Right cardiac atrium (tissue), 5 donors: Measurements from ENCODE around the gene CALHM2. TPM values are rescaled to one million over a fixed set of nuclear protein-coding genes. Genes with fewer than 3 reads are reported as not detected.

Source experiments
- ATAC-seq, 2 donors: fragments of 200-7000 bp; cut with Tn5 transposase; one replicate each; pipeline versions ENCODE4 v1.8.0 to v1.9.1; 2020; ENCODE audit warnings: moderate library complexity in 2 of 2, mild to moderate bottlenecking in 1 of 2
- DNase-seq, 3 donors: peaks; one replicate each; pipeline ENCODE4 v3.0.0-alpha.2; 2020
- H3K27ac ChIP-seq: one replicate; pipeline ENCODE4 v1.5.1; 2013; ENCODE audit warnings: mild to moderate bottlenecking, low read length, control low read depth, moderate library complexity
- H3K27me3 ChIP-seq: one replicate; pipeline ENCODE4 v1.6.1; 2013; ENCODE audit not compliant: control insufficient read depth, insufficient read depth
- H3K4me1 ChIP-seq: one replicate; pipeline ENCODE4 v1.6.1; 2013; ENCODE audit warnings: low read length; ENCODE audit not compliant: control insufficient read depth, insufficient read depth
- H3K4me3 ChIP-seq: one replicate; pipeline ENCODE4 v1.5.1; 2013; ENCODE audit warnings: low read length, control low read depth
- H3K9me3 ChIP-seq: one replicate; pipeline ENCODE4 v1.6.1; 2013; ENCODE audit warnings: low read length; ENCODE audit not compliant: control insufficient read depth
- WGBS: extraction: QIAGEN DNeasy Blood & Tissue Kit; methylation state at CpG from one replicate; pipeline ENCODE4 v1.1.7; 2013; 5-methylcytosine and 5-hydroxymethylcytosine counted together
- intact Hi-C, 4 donors: fragments of 100-400 bp; cut with DNase I; formaldehyde crosslinking; loops; one replicate each; pipeline versions ENCODE4 v1.11.0 to v1.14.0; 2022 to 2023
- long read RNA-seq, 4 donors: library from polyadenylated mRNA; unstranded; transcript quantifications; one replicate each; pipeline ENCODE4 v2.0.0, GENCODE V29; 2020 to 2021
- polyA plus RNA-seq: library from polyadenylated mRNA; stranded (reverse); fragments of 200-250 nt; gene quantifications from one replicate; pipeline ENCODE4 v1.2.3, GENCODE V29; 2013
- total RNA-seq, 4 donors: library from RNA; stranded (reverse); fragmentation: NEBNext Ultra II Directional; extraction: Animal tissue kit (Norgen Biotek cat#: 25700); gene quantifications; one replicate each; pipeline ENCODE4 v1.2.1, GENCODE V29; 2021
- donor health status: healthy with polysubstance abuse.
- donor health status: DM: no; HTN: yes; CAD: no.
- donor health status: DM: no; HTN: no; CAD: no.
- donor health status: DM: no; HTN: yes; CAD: no; lungs with severe emphysema.
- donor health status: DM: yes; HTN: yes; CAD: no.

CALHM2 gene
- 10 to 100 TPM; 24.6 to 31.9 (median 30.3) TPM for total RNA-seq
- polyA plus RNA-seq, result 22.1 TPM
- long read RNA-seq, donor 1, transcript CALHM2-202 (4 exons, 1,843 nt), result major isoform, 13 of 52 reads
- long read RNA-seq, donor 1, transcript CALHM2-201 (4 exons, 1,859 nt), result minor isoform, 9 of 52 reads
- long read RNA-seq, donor 1, partial matches to known transcripts, result 16 of 52 reads
- long read RNA-seq, donor 1, other reads (novel, unspliced or antisense), result 14 of 52 reads
- long read RNA-seq, donor 2, transcript CALHM2-201 (4 exons, 1,859 nt), result major isoform, 5 of 27 reads
- long read RNA-seq, donor 2, partial matches to known transcripts, result 6 of 27 reads
- long read RNA-seq, donor 2, other reads (novel, unspliced or antisense), result 14 of 27 reads
- long read RNA-seq, donor 3, transcript CALHM2-202 (4 exons, 1,843 nt), result major isoform, 13 of 83 reads
- long read RNA-seq, donor 3, transcript CALHM2-201 (4 exons, 1,859 nt), result minor isoform, 11 of 83 reads
- long read RNA-seq, donor 3, partial matches to known transcripts, result 31 of 83 reads
- long read RNA-seq, donor 3, other reads (novel, unspliced or antisense), result 28 of 83 reads
- long read RNA-seq, donor 4, transcript CALHM2-202 (4 exons, 1,843 nt), result major isoform, 5 of 26 reads
- long read RNA-seq, donor 4, partial matches to known transcripts, result 4 of 26 reads
- long read RNA-seq, donor 4, other reads (novel, unspliced or antisense), result 13 of 26 reads

- H3K27ac ChIP-seq, result peak within 1 kb of the TSS; percentile 92
- H3K27me3 ChIP-seq, result no peaks in the 10 kb centered on the region
- no peaks in the 10 kb centered on the region for H3K9me3 ChIP-seq
- H3K4me3 ChIP-seq, result peak within 1 kb of the TSS; percentile 69
- H3K4me1 ChIP-seq, result peaks cover 11% of the 10 kb centered on the region
- WGBS, result 4% methylated on average over 32 of the region's 32 CpGs
- DNase-seq (peak; percentile 78 to 92 (median 91)), ATAC-seq (peak; percentile 74 to 79)
- intact Hi-C loops, result no loop called here
These were observed at the start of gene CALHM2 for GRCh38 chr10:103451831-103452505. TSS of gene CALHM2 (minus strand) at chr10:103452370. CDS start at chr10:103449941, 2,429 bp downstream.

- no peak for DNase-seq
- no peak overlapping the region for H3K4me3 ChIP-seq
- peaks cover 2% of the 10 kb centered on the region for H3K27me3 ChIP-seq
- no peaks in the 10 kb centered on the region for H3K4me1 ChIP-seq
- H3K27ac ChIP-seq, result no peak overlapping the region
- ATAC-seq, result no peak
- no peaks in the 10 kb centered on the region for H3K9me3 ChIP-seq
- intact Hi-C loops, result no loop called here
- 94% methylated on average over 3 of the region's 3 CpGs for WGBS
These were observed 49.0 kb upstream of the CALHM2 start for GRCh38 chr10:103501186-103501585.

GRCh38 chr10:103500481-103500880, 48.3 kb upstream of the CALHM2 start:
- no peak overlapping the region for H3K4me3 ChIP-seq
- 71% methylated on average over 6 of the region's 6 CpGs for WGBS
- intact Hi-C loops, result no loop called here
- H3K27me3 ChIP-seq, result peaks cover 2% of the 10 kb centered on the region
- DNase-seq, result no peak
- H3K4me1 ChIP-seq, result no peaks in the 10 kb centered on the region
- no peak overlapping the region for H3K27ac ChIP-seq
- no peaks in the 10 kb centered on the region for H3K9me3 ChIP-seq
- ATAC-seq, result no peak

GRCh38 chr10:103499881-103500280, 47.7 kb upstream of the CALHM2 start:
- ATAC-seq, result no peak
- 57% methylated on average over 7 of the region's 7 CpGs for WGBS

GRCh38 chr10:103498936-103499638, 46.9 kb upstream of the CALHM2 start:
- DNase-seq, result no peak
- H3K27me3 ChIP-seq, result peaks cover 2% of the 10 kb centered on the region
- 85% methylated on average over 5 of the region's 5 CpGs for WGBS

More at GRCh38 chr10:103499881-103500280, 47.7 kb upstream of the CALHM2 start:
- H3K27ac ChIP-seq, result no peak overlapping the region
- no peaks in the 10 kb centered on the region for H3K9me3 ChIP-seq
- H3K27me3 ChIP-seq, result peaks cover 2% of the 10 kb centered on the region
- DNase-seq, result no peak
- H3K4me1 ChIP-seq, result no peaks in the 10 kb centered on the region
- intact Hi-C loops, result no loop called here
- H3K4me3 ChIP-seq, result no peak overlapping the region

GRCh38 chr10:103497161-103497915, 45.2 kb upstream of the CALHM2 start:
- H3K9me3 ChIP-seq, result no peaks in the 10 kb centered on the region
- WGBS, result 76% methylated on average over 8 of the region's 8 CpGs
- intact Hi-C loops, result no loop called here
- H3K27ac ChIP-seq, result no peak overlapping the region
- H3K27me3 ChIP-seq, result peaks cover 2% of the 10 kb centered on the region
- no peak for ATAC-seq
- DNase-seq, result no peak
- no peaks in the 10 kb centered on the region for H3K4me1 ChIP-seq
- H3K4me3 ChIP-seq, result no peak overlapping the region

More at GRCh38 chr10:103498936-103499638, 46.9 kb upstream of the CALHM2 start:
- intact Hi-C loops, result no loop called here
- Histone ChIP-seq H3K27ac (no peak overlapping the region), H3K4me3 (no peak overlapping the region), H3K4me1 (no peaks in the 10 kb centered on the region), H3K9me3 (no peaks in the 10 kb centered on the region)
- no peak for ATAC-seq

GRCh38 chr10:103495321-103495720, 43.2 kb upstream of the CALHM2 start:
- WGBS, result 91% methylated on average over 3 of the region's 3 CpGs
- peaks cover 2% of the 10 kb centered on the region for H3K27me3 ChIP-seq
- intact Hi-C loops, result no loop called here
- ATAC-seq (no peak), DNase-seq (no peak)
- no peaks in the 10 kb centered on the region for H3K4me1 ChIP-seq
- no peak overlapping the region for H3K27ac ChIP-seq
- H3K9me3 ChIP-seq, result no peaks in the 10 kb centered on the region
- H3K4me3 ChIP-seq, result no peak overlapping the region

- H3K27ac ChIP-seq, result no peak overlapping the region
- H3K4me1 ChIP-seq, result no peaks in the 10 kb centered on the region
- H3K27me3 ChIP-seq, result no peaks in the 10 kb centered on the region
- DNase-seq (peak; percentile 21 to 68 (median 62)), ATAC-seq (peak; percentile 21 to 51)
- intact Hi-C loops, result no loop called here
- H3K4me3 ChIP-seq, result peak overlapping the region; percentile 65
- no peaks in the 10 kb centered on the region for H3K9me3 ChIP-seq
- WGBS, result 1% methylated on average over 91 of the region's 92 CpGs
These were observed 42.0 kb upstream of the CALHM2 start for GRCh38 chr10:103493916-103494877.

GRCh38 chr10:103493362-103493915, 41.3 kb upstream of the CALHM2 start, which contains the start of gene NEURL1:
TSS of gene NEURL1 (plus strand) at chr10:103493705. CDS start at chr10:103494388, 683 bp downstream.
- Histone ChIP-seq H3K27me3 (no peaks in the 10 kb centered on the region), H3K4me3 (peak within 1 kb of the TSS; percentile 65), H3K27ac (no peak within 1 kb of the TSS), H3K9me3 (no peaks in the 10 kb centered on the region), H3K4me1 (no peaks in the 10 kb centered on the region)
- intact Hi-C loops, result no loop called here
- DNase-seq, result peak in 1 of 3 donors; percentile 70
- 2% methylated on average over 65 of the region's 65 CpGs for WGBS
- peak in 1 of 2 donors; percentile 13 for ATAC-seq
